ENCODE measurements around the gene ELOVL4. TPM values are rescaled to one million over a fixed set of nuclear protein-coding genes. Genes with fewer than 3 reads are reported as not detected.

Gene ELOVL4
- total and polyA plus RNA-seq, 2 of the 13 experiments (the other 11 are each of a cell fraction or from before 2014, with no cell fraction given): 0.04 TPM; not detected in 1

DNA sequence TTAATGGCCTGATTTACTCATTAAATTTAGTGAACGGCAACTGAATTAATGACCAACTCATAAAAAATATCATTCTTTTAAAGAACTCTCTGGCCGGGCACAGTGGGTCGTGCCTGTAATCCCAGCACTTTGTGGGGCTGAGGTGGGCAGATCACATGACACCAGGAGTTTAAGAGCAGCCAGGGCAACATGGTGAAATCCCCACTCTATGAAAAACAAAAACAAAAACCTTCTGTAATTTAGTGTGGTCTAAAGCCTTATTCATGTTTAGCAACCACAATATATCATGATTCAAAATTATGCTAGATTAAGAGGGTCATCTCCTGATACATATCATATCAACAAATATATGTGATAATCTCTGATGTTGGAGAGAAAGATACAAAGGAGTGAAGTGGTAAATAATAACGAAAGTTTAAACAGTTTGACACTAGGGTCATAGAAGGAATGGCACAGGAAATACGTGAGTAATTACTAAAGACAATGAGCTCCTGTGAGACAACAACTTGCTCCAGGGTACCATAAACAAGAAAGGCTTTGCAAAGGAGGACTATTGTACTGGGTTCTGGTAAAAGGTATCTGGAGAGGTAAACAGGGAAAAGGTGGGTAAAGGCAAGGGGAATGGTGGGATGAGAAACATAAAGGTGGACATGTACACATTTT lies 5.7 kb downstream of the ELOVL4 start:
- Histone ChIP-seq H3K4me2 (ENCODE audit: low read depth, low read length) (no peak overlapping the region), H4K20me1 (ENCODE audit: insufficient read depth, low read length) (no peaks in the 10 kb centered on the region), H3K27ac (ENCODE audit: extremely low read length, insufficient read depth, low read length) (no peak overlapping the region), H3K4me3 (replicated peaks in 1 of 3; ENCODE audit: insufficient read depth in 1 of 3, low read depth in 2 of 3, low read length in 3 of 3) (no peak overlapping the region), H3K9ac (ENCODE audit: insufficient read depth, low read depth, low read length) (no peak overlapping the region), H3K79me2 (ENCODE audit: insufficient read depth, low read length) (no peaks in the 10 kb centered on the region), H2AFZ (ENCODE audit: low read length) (no peak overlapping the region), H3K27me3 (ENCODE audit: control insufficient read depth in 1 of 2, insufficient read depth in 2 of 2, low read length in 2 of 2) (peaks cover under 1 to 18% of the 10 kb centered on the region in 2 experiments; a peak in 3 of 5 replicates), H3K9me3 (ENCODE audit: low read length) (no peaks in the 10 kb centered on the region), H3K4me1 (ENCODE audit: insufficient read depth, low read length) (peaks cover 7% of the 10 kb centered on the region; the same call in 1 of the 2 replicates), H3K36me3 (replicated peaks in 1 of 2; ENCODE audit: control insufficient read depth in 1 of 2, insufficient read depth in 2 of 2, low read length in 2 of 2) (no peaks in the 10 kb centered on the region)
- no peak for DNase-seq (ENCODE audit: low spot score)
- 40% methylated on average over 5 of the region's 5 CpGs for WGBS (ENCODE audit: low lambda C conversion rate)
- FAIRE-seq: no peak
- in situ Hi-C loops (cut with HindIII; ENCODE audit: extremely low pct_ligation_motif_present, low pct_unique_long_range_greater_than_20kb): no loop called here
- CTCF ChIA-PET (ENCODE audit: low intra/inter-chr PET ratio, low total read pairs): no interaction called here
- no peak for ATAC-seq
- intact Hi-C loops (cut with micrococcal nuclease; ENCODE audit: unreplicated experiment): no loop called here
- no TSS peak for BruUV-seq (replicated peaks)
- POLR2A ChIA-PET: no interaction called here
- TF ChIP-seq, protein P1, sequence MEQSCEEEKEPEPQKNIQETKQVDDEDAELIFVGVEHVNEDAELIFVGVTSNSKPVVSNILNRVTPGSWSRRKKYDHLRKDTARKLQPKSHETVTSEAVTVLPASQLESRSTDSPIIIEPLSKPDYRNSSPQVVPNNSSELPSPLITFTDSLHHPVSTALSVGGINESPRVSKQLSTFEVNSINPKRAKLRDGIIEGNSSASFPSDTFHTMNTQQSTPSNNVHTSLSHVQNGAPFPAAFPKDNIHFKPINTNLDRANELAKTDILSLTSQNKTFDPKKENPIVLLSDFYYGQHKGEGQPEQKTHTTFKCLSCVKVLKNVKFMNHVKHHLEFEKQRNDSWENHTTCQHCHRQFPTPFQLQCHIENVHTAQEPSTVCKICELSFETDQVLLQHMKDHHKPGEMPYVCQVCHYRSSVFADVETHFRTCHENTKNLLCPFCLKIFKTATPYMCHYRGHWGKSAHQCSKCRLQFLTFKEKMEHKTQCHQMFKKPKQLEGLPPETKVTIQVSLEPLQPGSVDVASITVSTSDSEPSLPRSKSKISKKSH (CRISPR knock-in tag; IDR thresholded peaks at IDR 0.05; ENCODE audit: borderline replicate concordance): no peak
- no peak for TF ChIP-seq PBX3 (CRISPR knock-in tag; IDR thresholded peaks at IDR 0.05; ENCODE audit: borderline replicate concordance)
- no peak for TF ChIP-seq REPIN1 (CRISPR knock-in tag; IDR thresholded peaks at IDR 0.05; ENCODE audit: borderline replicate concordance, low read depth)

GRCh38 chr6:79928478-79928998 lies 18.8 kb downstream of the ELOVL4 start:
- no peak for TF ChIP-seq THAP11 (CRISPR knock-in tag; IDR thresholded peaks at IDR 0.05)
- TF ChIP-seq, protein P2, sequence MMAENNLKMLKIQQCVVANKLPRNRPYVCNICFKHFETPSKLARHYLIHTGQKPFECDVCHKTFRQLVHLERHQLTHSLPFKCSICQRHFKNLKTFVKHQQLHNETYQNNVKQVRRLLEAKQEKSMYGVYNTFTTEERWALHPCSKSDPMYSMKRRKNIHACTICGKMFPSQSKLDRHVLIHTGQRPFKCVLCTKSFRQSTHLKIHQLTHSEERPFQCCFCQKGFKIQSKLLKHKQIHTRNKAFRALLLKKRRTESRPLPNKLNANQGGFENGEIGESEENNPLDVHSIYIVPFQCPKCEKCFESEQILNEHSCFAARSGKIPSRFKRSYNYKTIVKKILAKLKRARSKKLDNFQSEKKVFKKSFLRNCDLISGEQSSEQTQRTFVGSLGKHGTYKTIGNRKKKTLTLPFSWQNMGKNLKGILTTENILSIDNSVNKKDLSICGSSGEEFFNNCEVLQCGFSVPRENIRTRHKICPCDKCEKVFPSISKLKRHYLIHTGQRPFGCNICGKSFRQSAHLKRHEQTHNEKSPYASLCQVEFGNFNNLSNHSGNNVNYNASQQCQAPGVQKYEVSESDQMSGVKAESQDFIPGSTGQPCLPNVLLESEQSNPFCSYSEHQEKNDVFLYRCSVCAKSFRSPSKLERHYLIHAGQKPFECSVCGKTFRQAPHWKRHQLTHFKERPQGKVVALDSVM (CRISPR knock-in tag; IDR thresholded peaks at IDR 0.05): 0 out of 2 replicates have a peak, but pooled peaks have one; percentile 32
- H3K4me1 ChIP-seq (ENCODE audit: insufficient read depth, low read length): no peaks in the 10 kb centered on the region
- H2AFZ ChIP-seq (ENCODE audit: low read length): no peak overlapping the region
- ATAC-seq: peak; percentile 43; the same call in 1 of the 3 replicates
- no peak overlapping the region for H3K9ac ChIP-seq (ENCODE audit: insufficient read depth, low read depth, low read length)
- no TSS peak for BruUV-seq (replicated peaks)
- 2% methylated on average over 1 of the region's 1 CpG for WGBS (ENCODE audit: low lambda C conversion rate)
- no peak for DNase-seq (ENCODE audit: low spot score)
- no peaks in the 10 kb centered on the region for H3K79me2 ChIP-seq (ENCODE audit: insufficient read depth, low read length)
- CTCF ChIA-PET (ENCODE audit: low intra/inter-chr PET ratio, low total read pairs): no interaction called here
- no peak overlapping the region for H3K4me2 ChIP-seq (ENCODE audit: low read depth, low read length)
- H3K27ac ChIP-seq (ENCODE audit: extremely low read length, insufficient read depth, low read length): no peak overlapping the region
- no peaks in the 10 kb centered on the region for H3K9me3 ChIP-seq (ENCODE audit: low read length)
- no peaks in the 10 kb centered on the region; the same call in 1 of the 2 replicates for H4K20me1 ChIP-seq (ENCODE audit: insufficient read depth, low read length)
- no peaks in the 10 kb centered on the region for H3K27me3 ChIP-seq (ENCODE audit: control insufficient read depth in 1 of 2, insufficient read depth in 2 of 2, low read length in 2 of 2)
- POLR2A ChIA-PET: no interaction called here
- no peak overlapping the region for H3K4me3 ChIP-seq (replicated peaks in 1 of 3; ENCODE audit: insufficient read depth in 1 of 3, low read depth in 2 of 3, low read length in 3 of 3)
- intact Hi-C loops (cut with micrococcal nuclease; ENCODE audit: unreplicated experiment): no loop called here
- H3K36me3 ChIP-seq (replicated peaks in 1 of 2; ENCODE audit: control insufficient read depth in 1 of 2, insufficient read depth in 2 of 2, low read length in 2 of 2): no peaks in the 10 kb centered on the region
- in situ Hi-C loops (cut with HindIII; ENCODE audit: extremely low pct_ligation_motif_present, low pct_unique_long_range_greater_than_20kb): no loop called here
- FAIRE-seq: no peak
